Measurements from ENCODE around the gene CCSER2.

DNA sequence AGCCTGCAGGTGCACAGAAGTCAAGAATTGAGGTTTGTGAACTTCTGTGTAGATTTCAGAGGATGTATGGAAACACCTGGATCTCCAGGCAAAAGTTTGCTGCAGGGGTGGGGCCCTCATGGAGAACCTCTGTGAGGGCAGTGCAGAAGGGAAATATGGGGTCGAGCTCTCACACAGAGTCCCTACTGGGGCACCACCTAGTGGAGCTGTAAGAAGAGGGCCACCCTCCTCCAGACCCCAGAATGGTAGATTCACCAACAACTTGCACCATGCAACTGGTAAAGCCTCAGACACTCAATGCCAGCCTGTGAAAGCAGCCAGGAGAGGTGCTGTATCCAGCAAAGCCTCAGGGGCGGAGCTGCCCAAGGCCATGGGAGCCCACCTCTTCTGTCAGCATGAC is 205.8 kb downstream of the CCSER2 start:
- TF ChIP-seq, protein P1, sequence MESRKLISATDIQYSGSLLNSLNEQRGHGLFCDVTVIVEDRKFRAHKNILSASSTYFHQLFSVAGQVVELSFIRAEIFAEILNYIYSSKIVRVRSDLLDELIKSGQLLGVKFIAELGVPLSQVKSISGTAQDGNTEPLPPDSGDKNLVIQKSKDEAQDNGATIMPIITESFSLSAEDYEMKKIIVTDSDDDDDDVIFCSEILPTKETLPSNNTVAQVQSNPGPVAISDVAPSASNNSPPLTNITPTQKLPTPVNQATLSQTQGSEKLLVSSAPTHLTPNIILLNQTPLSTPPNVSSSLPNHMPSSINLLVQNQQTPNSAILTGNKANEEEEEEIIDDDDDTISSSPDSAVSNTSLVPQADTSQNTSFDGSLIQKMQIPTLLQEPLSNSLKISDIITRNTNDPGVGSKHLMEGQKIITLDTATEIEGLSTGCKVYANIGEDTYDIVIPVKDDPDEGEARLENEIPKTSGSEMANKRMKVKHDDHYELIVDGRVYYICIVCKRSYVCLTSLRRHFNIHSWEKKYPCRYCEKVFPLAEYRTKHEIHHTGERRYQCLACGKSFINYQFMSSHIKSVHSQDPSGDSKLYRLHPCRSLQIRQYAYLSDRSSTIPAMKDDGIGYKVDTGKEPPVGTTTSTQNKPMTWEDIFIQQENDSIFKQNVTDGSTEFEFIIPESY (IDR thresholded peaks at IDR 0.05; ENCODE audit: borderline replicate concordance, low read depth) = no peak
- TF ChIP-seq, protein P2, sequence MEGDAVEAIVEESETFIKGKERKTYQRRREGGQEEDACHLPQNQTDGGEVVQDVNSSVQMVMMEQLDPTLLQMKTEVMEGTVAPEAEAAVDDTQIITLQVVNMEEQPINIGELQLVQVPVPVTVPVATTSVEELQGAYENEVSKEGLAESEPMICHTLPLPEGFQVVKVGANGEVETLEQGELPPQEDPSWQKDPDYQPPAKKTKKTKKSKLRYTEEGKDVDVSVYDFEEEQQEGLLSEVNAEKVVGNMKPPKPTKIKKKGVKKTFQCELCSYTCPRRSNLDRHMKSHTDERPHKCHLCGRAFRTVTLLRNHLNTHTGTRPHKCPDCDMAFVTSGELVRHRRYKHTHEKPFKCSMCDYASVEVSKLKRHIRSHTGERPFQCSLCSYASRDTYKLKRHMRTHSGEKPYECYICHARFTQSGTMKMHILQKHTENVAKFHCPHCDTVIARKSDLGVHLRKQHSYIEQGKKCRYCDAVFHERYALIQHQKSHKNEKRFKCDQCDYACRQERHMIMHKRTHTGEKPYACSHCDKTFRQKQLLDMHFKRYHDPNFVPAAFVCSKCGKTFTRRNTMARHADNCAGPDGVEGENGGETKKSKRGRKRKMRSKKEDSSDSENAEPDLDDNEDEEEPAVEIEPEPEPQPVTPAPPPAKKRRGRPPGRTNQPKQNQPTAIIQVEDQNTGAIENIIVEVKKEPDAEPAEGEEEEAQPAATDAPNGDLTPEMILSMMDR (IDR thresholded peaks at IDR 0.05) = 0 out of 2 replicates have a peak, but pooled peaks have one; percentile 22
- TF ChIP-seq RCOR1 (IDR thresholded peaks at IDR 0.05; ENCODE audit: low read length) = no peak
- TF ChIP-seq JUND (IDR thresholded peaks at IDR 0.05) = no peak
- TF ChIP-seq FOXM1 (IDR thresholded peaks at IDR 0.05; ENCODE audit: low read depth) = no peak
- no peak for TF ChIP-seq SIN3A (IDR thresholded peaks at IDR 0.05; ENCODE audit: borderline replicate concordance, low read depth, low read length)
- TF ChIP-seq, protein P3, sequence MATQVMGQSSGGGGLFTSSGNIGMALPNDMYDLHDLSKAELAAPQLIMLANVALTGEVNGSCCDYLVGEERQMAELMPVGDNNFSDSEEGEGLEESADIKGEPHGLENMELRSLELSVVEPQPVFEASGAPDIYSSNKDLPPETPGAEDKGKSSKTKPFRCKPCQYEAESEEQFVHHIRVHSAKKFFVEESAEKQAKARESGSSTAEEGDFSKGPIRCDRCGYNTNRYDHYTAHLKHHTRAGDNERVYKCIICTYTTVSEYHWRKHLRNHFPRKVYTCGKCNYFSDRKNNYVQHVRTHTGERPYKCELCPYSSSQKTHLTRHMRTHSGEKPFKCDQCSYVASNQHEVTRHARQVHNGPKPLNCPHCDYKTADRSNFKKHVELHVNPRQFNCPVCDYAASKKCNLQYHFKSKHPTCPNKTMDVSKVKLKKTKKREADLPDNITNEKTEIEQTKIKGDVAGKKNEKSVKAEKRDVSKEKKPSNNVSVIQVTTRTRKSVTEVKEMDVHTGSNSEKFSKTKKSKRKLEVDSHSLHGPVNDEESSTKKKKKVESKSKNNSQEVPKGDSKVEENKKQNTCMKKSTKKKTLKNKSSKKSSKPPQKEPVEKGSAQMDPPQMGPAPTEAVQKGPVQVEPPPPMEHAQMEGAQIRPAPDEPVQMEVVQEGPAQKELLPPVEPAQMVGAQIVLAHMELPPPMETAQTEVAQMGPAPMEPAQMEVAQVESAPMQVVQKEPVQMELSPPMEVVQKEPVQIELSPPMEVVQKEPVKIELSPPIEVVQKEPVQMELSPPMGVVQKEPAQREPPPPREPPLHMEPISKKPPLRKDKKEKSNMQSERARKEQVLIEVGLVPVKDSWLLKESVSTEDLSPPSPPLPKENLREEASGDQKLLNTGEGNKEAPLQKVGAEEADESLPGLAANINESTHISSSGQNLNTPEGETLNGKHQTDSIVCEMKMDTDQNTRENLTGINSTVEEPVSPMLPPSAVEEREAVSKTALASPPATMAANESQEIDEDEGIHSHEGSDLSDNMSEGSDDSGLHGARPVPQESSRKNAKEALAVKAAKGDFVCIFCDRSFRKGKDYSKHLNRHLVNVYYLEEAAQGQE (IDR thresholded peaks at IDR 0.05; ENCODE audit: low read depth, low read length) = no peak
- no peak for TF ChIP-seq TEAD4 (IDR thresholded peaks at IDR 0.05; ENCODE audit: borderline replicate concordance, insufficient read depth)
- 0 out of 2 replicates have a peak, but pooled peaks have one; percentile 17 for TF ChIP-seq RAD21 (IDR thresholded peaks at IDR 0.05; ENCODE audit: low read length)
- no peak for TF ChIP-seq RFX5 (IDR thresholded peaks at IDR 0.05; ENCODE audit: low read length)
- TF ChIP-seq TCF12 (IDR thresholded peaks at IDR 0.05) = no peak
- no peak for TF ChIP-seq FOSL2 (IDR thresholded peaks at IDR 0.05; ENCODE audit: borderline replicate concordance, low read depth)

All from SK-N-SH (cell line).